WTC11 (cell line): ENCODE data around the gene DLGAP4. TPM values are rescaled to one million over a fixed set of nuclear protein-coding genes. Genes with fewer than 3 reads are reported as not detected.

Experiments used
- ATAC-seq: fragments of 200-7000 bp; cut with Tn5 transposase; 2 replicates; pipeline ENCODE4 v1.10.0; 2021; ENCODE audit warnings: mild to moderate bottlenecking, moderate library complexity
- CTCF ChIA-PET: fragments of 300-600 bp; sonication (Branson Sonifier 250); formaldehyde crosslinking; loops from one replicate; lab custom pipeline; 2021; ENCODE audit warnings: antibody characterized with exemption; lab: Charles Lee
- POLR2A ChIA-PET: fragments of 350-600 bp; sonication (Branson Sonifier 250); formaldehyde crosslinking; loops from one replicate; lab custom pipeline; 2021; ENCODE audit warnings: antibody characterized with exemption; lab: Charles Lee
- DNase-seq: peaks from one replicate; pipeline ENCODE4 v3.0.0; 2021; ENCODE audit warnings: low spot score
- H3K27ac Mint-ChIP-seq: 2 replicates; pipeline ENCODE4 v1.8.0; 2021; ENCODE audit warnings: mixed read lengths
- H3K27me3 Mint-ChIP-seq: 2 replicates; pipeline ENCODE4 v1.8.0; 2021; ENCODE audit warnings: low read depth, mild to moderate bottlenecking, moderate library complexity, mixed read lengths
- H3K36me3 Mint-ChIP-seq: 2 replicates; pipeline ENCODE4 v1.8.0; 2021; ENCODE audit warnings: mixed read lengths
- H3K4me1 Mint-ChIP-seq: 2 replicates; pipeline ENCODE4 v1.8.0; 2022; ENCODE audit warnings: mixed read lengths
- H3K4me3 Mint-ChIP-seq: 2 replicates; pipeline ENCODE4 v1.8.0; 2021; ENCODE audit warnings: mild to moderate bottlenecking, moderate library complexity, mixed read lengths
- H3K9me3 Mint-ChIP-seq: 2 replicates; pipeline ENCODE4 v1.8.0; 2021; ENCODE audit warnings: mixed read lengths
- AFF4 ChIP-seq: sonication (generic); formaldehyde crosslinking; IDR thresholded peaks from 2 replicates; pipeline ENCODE4 v1.8.1; 2023; ENCODE audit warnings: mild to moderate bottlenecking, missing genetic modification reagents, borderline replicate concordance
- ARID4B ChIP-seq: sonication (generic); formaldehyde crosslinking; IDR thresholded peaks from 2 replicates; pipeline ENCODE4 v1.8.0; 2023; ENCODE audit warnings: missing genetic modification reagents, mild to moderate bottlenecking, borderline replicate concordance
- CREB1 ChIP-seq: sonication (generic); formaldehyde crosslinking; IDR thresholded peaks from 2 replicates; pipeline ENCODE4 v1.8.0; 2023; ENCODE audit warnings: mild to moderate bottlenecking, missing genetic modification reagents
- CREM ChIP-seq: sonication (generic); formaldehyde crosslinking; IDR thresholded peaks from 2 replicates; pipeline ENCODE4 v1.8.1; 2022; ENCODE audit warnings: mild to moderate bottlenecking, missing genetic modification reagents, moderate library complexity
- E2F4 ChIP-seq: sonication (generic); formaldehyde crosslinking; IDR thresholded peaks from 2 replicates; pipeline ENCODE4 v1.8.1; 2022; ENCODE audit warnings: low read depth, mild to moderate bottlenecking, moderate library complexity, missing genetic modification reagents, borderline replicate concordance
- FOXP4 ChIP-seq: sonication (generic); formaldehyde crosslinking; IDR thresholded peaks from 2 replicates; pipeline ENCODE4 v1.8.0; 2022; ENCODE audit warnings: mild to moderate bottlenecking, missing genetic modification reagents
- GTF2I ChIP-seq: fragments of 250-450 bp; sonication (Bioruptor Pico); conservative IDR thresholded peaks from 2 replicates; pipeline ENCODE4 v1.4.0; 2021; ENCODE audit warnings: mild to moderate bottlenecking
- JAZF1 ChIP-seq: fragments of 250-450 bp; sonication (Bioruptor Pico); IDR thresholded peaks from 2 replicates; pipeline ENCODE4 v1.9.0; 2021; ENCODE audit warnings: moderate library complexity, mild to moderate bottlenecking, inconsistent platforms
- JUN ChIP-seq: sonication (generic); formaldehyde crosslinking; IDR thresholded peaks from 2 replicates; pipeline ENCODE4 v1.8.0; 2023; ENCODE audit warnings: mild to moderate bottlenecking, missing genetic modification reagents
- MLX ChIP-seq: sonication (generic); formaldehyde crosslinking; IDR thresholded peaks from 2 replicates; pipeline ENCODE4 v1.8.1; 2023; ENCODE audit warnings: mild to moderate bottlenecking, missing genetic modification reagents, moderate library complexity
- MXD4 ChIP-seq: fragments of 250-450 bp; sonication (Bioruptor Pico); IDR thresholded peaks from 2 replicates; pipeline ENCODE4 v1.8.0; 2021; ENCODE audit warnings: mild to moderate bottlenecking, moderate library complexity, borderline replicate concordance
- PRRX2 ChIP-seq: fragments of 250-450 bp; sonication (Bioruptor Pico); IDR thresholded peaks from 2 replicates; pipeline ENCODE4 v1.8.0; 2021; ENCODE audit warnings: mild to moderate bottlenecking
- SMAD4 ChIP-seq: sonication (generic); formaldehyde crosslinking; IDR thresholded peaks from 2 replicates; pipeline ENCODE4 v1.8.0; 2022; ENCODE audit warnings: mild to moderate bottlenecking, missing genetic modification reagents
- SOX15 ChIP-seq: fragments of 250-450 bp; sonication (Bioruptor Pico); IDR thresholded peaks from 2 replicates; pipeline ENCODE4 v1.9.0; 2021; ENCODE audit warnings: mild to moderate bottlenecking
- ZNF396 ChIP-seq: fragments of 250-450 bp; sonication (Bioruptor Pico); IDR thresholded peaks from 2 replicates; pipeline ENCODE4 v1.8.0; 2021; ENCODE audit warnings: mild to moderate bottlenecking, moderate library complexity, borderline replicate concordance
- ZSCAN18 ChIP-seq: fragments of 250-450 bp; sonication (Bioruptor Pico); IDR thresholded peaks from 2 replicates; pipeline ENCODE4 v2.1.2; 2022; ENCODE audit warnings: mild to moderate bottlenecking, moderate library complexity
- total RNA-seq: library from RNA; stranded (reverse); gene quantifications from 3 replicates; pipeline ENCODE4 v1.2.3, GENCODE V29; 2021

The DLGAP4 gene
- total RNA-seq, 1 experiment from 2014 or later = 52.6 TPM

- no peak for TF ChIP-seq MLX (CRISPR knock-in tag)
- no peak for TF ChIP-seq SOX15 (CRISPR knock-in tag)
- TF ChIP-seq SMAD4 (CRISPR knock-in tag) = no peak
- no peak for TF ChIP-seq ZSCAN18 (CRISPR knock-in tag)
- no peak for TF ChIP-seq GTF2I (CRISPR knock-in tag)
- TF ChIP-seq FOXP4 (CRISPR knock-in tag) = no peak
- TF ChIP-seq, all 79 proteins: peak for 2
Observed at GRCh38 chr20:36391955-36392354, 85.8 kb downstream of the DLGAP4 start (continued).

- Mint-ChIP-seq H3K36me3 (no peaks in the 10 kb centered on the region), H3K27me3 (no peaks in the 10 kb centered on the region), H3K4me3 (no peak overlapping the region), H3K27ac (no peak overlapping the region), H3K9me3 (peaks cover 5% of the 10 kb centered on the region), H3K4me1 (peaks cover 16% of the 10 kb centered on the region)
- DNase-seq (no peak), ATAC-seq (no peak)
- TF ChIP-seq E2F4 (CRISPR knock-in tag) = no peak
- TF ChIP-seq PRRX2 = no peak
- TF ChIP-seq CREB1 (CRISPR knock-in tag) = no peak
- TF ChIP-seq SOX15 (CRISPR knock-in tag) = no peak
- TF ChIP-seq AFF4 (CRISPR knock-in tag) = no peak
- no peak for TF ChIP-seq CREM
- TF ChIP-seq ZNF396 (CRISPR knock-in tag) = no peak
- no peak for TF ChIP-seq JUN (CRISPR knock-in tag)
- TF ChIP-seq ARID4B (CRISPR knock-in tag) = no peak
- TF ChIP-seq JAZF1 (CRISPR knock-in tag) = no peak
- no peak for TF ChIP-seq MXD4 (CRISPR knock-in tag)
- CTCF ChIA-PET = interaction anchor here (2.5 to 2.9 kb wide), 3 partner anchors 9 to 47 kb away, joined by 9 to 14 read pairs (median 12); no protein-coding TSS in a partner anchor
- POLR2A ChIA-PET = no interaction called here
Observed at GRCh38 chr20:36392989-36393388, 86.8 kb downstream of the DLGAP4 start.
